HUES64 (cell line): ENCODE data around the gene H3-3A. TPM values are rescaled to one million over a fixed set of nuclear protein-coding genes. Genes with fewer than 3 reads are reported as not detected.
A peak's percentile ranks its signal among the peaks of the same experiment; 100 is the strongest.

ENCODE experiments used
- H3K27ac ChIP-seq: 2 replicates; pipeline ENCODE4 v1.7.0; 2013; ENCODE audit warnings: low read depth, low read length, inconsistent platforms
- H3K27me3 ChIP-seq: 2 replicates; pipeline ENCODE4 v1.6.1; 2013; ENCODE audit warnings: mild to moderate bottlenecking, low read length; ENCODE audit not compliant: insufficient read depth
- H3K36me3 ChIP-seq: 2 replicates; pipeline ENCODE4 v1.6.1; 2013; ENCODE audit warnings: mild to moderate bottlenecking, low read length; ENCODE audit not compliant: insufficient read depth
- H3K4me1 ChIP-seq: 2 replicates; pipeline ENCODE4 v1.6.1; 2013; ENCODE audit warnings: mild to moderate bottlenecking, low read length, moderate library complexity; ENCODE audit not compliant: insufficient read depth
- H3K4me3 ChIP-seq: 2 replicates; pipeline ENCODE4 v1.5.1; 2013; ENCODE audit warnings: mild to moderate bottlenecking, low read length, moderate library complexity
- H3K9ac ChIP-seq: 2 replicates; pipeline ENCODE4 v1.6.1; 2013; ENCODE audit warnings: mild to moderate bottlenecking, low read depth, low read length
- H3K9me3 ChIP-seq: 2 replicates; pipeline ENCODE4 v1.6.1; 2013; ENCODE audit warnings: low read depth, low read length; ENCODE audit not compliant: insufficient read depth
- WGBS: fragments of 150-250, 120-280 bp; methylation state at CpG from one replicate; pipeline ENCODE4 v1.1.7; 2013; ENCODE audit warnings: missing lambda C conversion rate; 5-methylcytosine and 5-hydroxymethylcytosine counted together
- polyA plus RNA-seq, 2 experiments: library from polyadenylated mRNA; stranded (reverse); fragments of 50-300 nt; gene quantifications; one replicate each; pipeline ENCODE4 v1.2.3, GENCODE V29; 2013

The H3-3A gene
- 1,082 TPM for polyA plus RNA-seq (2013, experiment 1 of 2)
- polyA plus RNA-seq (2013, experiment 2 of 2): 1,153 TPM

GRCh38 chr1:226062558-226063223, at the start of gene H3-3A:
Gene H3-3A, plus strand, starts transcription at chr1:226062716. Its CDS starts 1,636 bp downstream, at chr1:226064352.
- Histone ChIP-seq H3K4me1 (peaks cover 30% of the 10 kb centered on the region), H3K27me3 (no peaks in the 10 kb centered on the region), H3K9ac (peak within 1 kb of the TSS; percentile 100), H3K9me3 (no peaks in the 10 kb centered on the region), H3K4me3 (peak within 1 kb of the TSS; percentile 89), H3K36me3 (peaks cover 29% of the 10 kb centered on the region), H3K27ac (peak within 1 kb of the TSS; percentile 100)
- WGBS: under 1% methylated on average over 76 of the region's 78 CpGs

- WGBS: 88% methylated on average over 6 of the region's 6 CpGs
- no peaks in the 10 kb centered on the region for H3K9me3 ChIP-seq
- H3K36me3 ChIP-seq: no peaks in the 10 kb centered on the region
- H3K27ac ChIP-seq: no peak overlapping the region
- H3K4me3 ChIP-seq: no peak overlapping the region
- no peak overlapping the region for H3K9ac ChIP-seq
- H3K27me3 ChIP-seq: no peaks in the 10 kb centered on the region
- H3K4me1 ChIP-seq: no peaks in the 10 kb centered on the region
These were observed 45.4 kb upstream of the H3-3A start for GRCh38 chr1:226017070-226017469.

- Histone ChIP-seq H3K9me3 (no peaks in the 10 kb centered on the region), H3K36me3 (no peaks in the 10 kb centered on the region), H3K4me3 (no peak overlapping the region), H3K9ac (no peak overlapping the region), H3K4me1 (no peaks in the 10 kb centered on the region), H3K27ac (no peak overlapping the region), H3K27me3 (no peaks in the 10 kb centered on the region)
- 100% methylated on average over 1 of the region's 1 CpG for WGBS
These were observed 42.9 kb upstream of the H3-3A start for GRCh38 chr1:226019572-226019971.

GRCh38 chr1:226021401-226021800, 41.1 kb upstream of the H3-3A start:
- H3K27me3 ChIP-seq: no peaks in the 10 kb centered on the region
- H3K9ac ChIP-seq: no peak overlapping the region
- WGBS: 85% methylated on average over 3 of the region's 3 CpGs

GRCh38 chr1:226021801-226022200, 40.7 kb upstream of the H3-3A start:
- Histone ChIP-seq H3K27me3 (no peaks in the 10 kb centered on the region), H3K9ac (no peak overlapping the region), H3K9me3 (no peaks in the 10 kb centered on the region), H3K4me3 (no peak overlapping the region), H3K36me3 (no peaks in the 10 kb centered on the region), H3K4me1 (no peaks in the 10 kb centered on the region), H3K27ac (no peak overlapping the region)
- WGBS: 100% methylated on average over 1 of the region's 2 CpGs

More at GRCh38 chr1:226021401-226021800, 41.1 kb upstream of the H3-3A start:
- Histone ChIP-seq H3K4me1 (no peaks in the 10 kb centered on the region), H3K9me3 (no peaks in the 10 kb centered on the region), H3K4me3 (no peak overlapping the region), H3K27ac (no peak overlapping the region), H3K36me3 (no peaks in the 10 kb centered on the region)

GRCh38 chr1:226023735-226024134, 38.8 kb upstream of the H3-3A start:
- H3K4me1 ChIP-seq: no peaks in the 10 kb centered on the region
- no peaks in the 10 kb centered on the region for H3K36me3 ChIP-seq
- 94% methylated on average over 5 of the region's 5 CpGs for WGBS

GRCh38 chr1:226026833-226027232, 35.7 kb upstream of the H3-3A start:
- no peak overlapping the region for H3K27ac ChIP-seq
- WGBS: 89% methylated on average over 2 of the region's 2 CpGs
- H3K9me3 ChIP-seq: no peaks in the 10 kb centered on the region
- H3K27me3 ChIP-seq: no peaks in the 10 kb centered on the region
- H3K4me1 ChIP-seq: no peaks in the 10 kb centered on the region
- no peak overlapping the region for H3K4me3 ChIP-seq
- no peak overlapping the region for H3K9ac ChIP-seq
- H3K36me3 ChIP-seq: no peaks in the 10 kb centered on the region

More at GRCh38 chr1:226023735-226024134, 38.8 kb upstream of the H3-3A start:
- Histone ChIP-seq H3K27me3 (no peaks in the 10 kb centered on the region), H3K9ac (no peak overlapping the region), H3K27ac (no peak overlapping the region), H3K4me3 (no peak overlapping the region), H3K9me3 (no peaks in the 10 kb centered on the region)

GRCh38 chr1:226027538-226028217, 34.8 kb upstream of the H3-3A start:
- WGBS: 91% methylated on average over 5 of the region's 5 CpGs
- no peak overlapping the region for H3K4me3 ChIP-seq
- no peaks in the 10 kb centered on the region for H3K36me3 ChIP-seq
- H3K9me3 ChIP-seq: no peaks in the 10 kb centered on the region
- no peaks in the 10 kb centered on the region for H3K4me1 ChIP-seq
- no peaks in the 10 kb centered on the region for H3K27me3 ChIP-seq
- H3K9ac ChIP-seq: no peak overlapping the region
- no peak overlapping the region for H3K27ac ChIP-seq

- 93% methylated on average over 7 of the region's 7 CpGs for WGBS
- H3K9ac ChIP-seq: no peak overlapping the region
- H3K9me3 ChIP-seq: no peaks in the 10 kb centered on the region
- H3K27ac ChIP-seq: no peak overlapping the region
- no peaks in the 10 kb centered on the region for H3K27me3 ChIP-seq
- no peak overlapping the region for H3K4me3 ChIP-seq
- no peaks in the 10 kb centered on the region for H3K36me3 ChIP-seq
- H3K4me1 ChIP-seq: no peaks in the 10 kb centered on the region
These were observed 33.4 kb upstream of the H3-3A start for GRCh38 chr1:226029093-226029496.

GRCh38 chr1:226029568-226030225, 32.8 kb upstream of the H3-3A start:
- no peaks in the 10 kb centered on the region for H3K36me3 ChIP-seq
- H3K9me3 ChIP-seq: no peaks in the 10 kb centered on the region
- H3K4me1 ChIP-seq: no peaks in the 10 kb centered on the region
- H3K27ac ChIP-seq: no peak overlapping the region
- H3K27me3 ChIP-seq: no peaks in the 10 kb centered on the region
- H3K9ac ChIP-seq: no peak overlapping the region
- WGBS: 89% methylated on average over 6 of the region's 7 CpGs
- H3K4me3 ChIP-seq: no peak overlapping the region

- Histone ChIP-seq H3K36me3 (no peaks in the 10 kb centered on the region), H3K9ac (no peak overlapping the region), H3K4me3 (no peak overlapping the region), H3K27me3 (no peaks in the 10 kb centered on the region), H3K27ac (no peak overlapping the region), H3K4me1 (no peaks in the 10 kb centered on the region), H3K9me3 (no peaks in the 10 kb centered on the region)
- WGBS: 93% methylated on average over 4 of the region's 4 CpGs
These were observed 28.9 kb upstream of the H3-3A start for GRCh38 chr1:226033582-226033981.
